Erythroblast (primary cell): ENCODE data around the gene MPPED1.

ENCODE experiments used
- GATA1 ChIP-seq: IDR thresholded peaks from 2 replicates; pipeline ENCODE4 v1.6.1; 2011; ENCODE audit warnings: low read depth, mild to moderate bottlenecking, control low read depth, low read length, moderate library complexity
- POLR2A ChIP-seq: IDR thresholded peaks from 2 replicates; pipeline ENCODE4 v1.6.1; 2011; ENCODE audit warnings: mild to moderate bottlenecking, low read length

DNA sequence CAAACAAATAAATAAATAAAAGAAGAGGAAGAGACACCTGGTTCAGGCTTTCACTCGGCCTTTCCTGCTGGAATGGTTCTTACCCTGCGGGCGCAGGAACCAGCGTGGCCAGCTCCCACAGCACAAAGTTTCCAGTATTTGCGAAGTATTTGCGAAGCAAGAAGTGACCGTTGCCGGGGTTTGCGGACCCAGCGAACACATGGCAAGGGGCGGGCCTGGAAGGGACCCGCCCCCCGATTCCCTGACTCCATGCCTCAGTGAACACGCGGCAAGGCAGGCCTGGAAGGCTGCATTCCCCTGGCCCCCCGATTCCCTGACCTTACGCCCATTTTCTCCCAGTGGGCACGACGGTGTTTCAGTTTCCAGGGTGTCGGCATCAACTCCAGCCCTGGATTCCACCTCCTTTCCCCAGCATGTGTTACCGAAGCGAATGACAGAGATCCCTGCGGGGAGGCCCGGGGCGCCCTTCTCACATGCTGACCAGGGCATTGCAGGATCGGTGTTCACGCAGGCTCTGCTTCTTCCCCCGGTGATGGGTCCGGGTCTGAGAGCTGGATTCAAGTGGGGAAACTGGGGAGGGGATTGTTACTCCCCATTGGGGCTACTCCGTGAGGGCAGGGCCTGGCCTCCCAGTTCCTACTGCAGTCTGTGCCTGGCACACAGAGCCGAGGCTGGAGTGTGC lies 102.8 kb downstream of the MPPED1 start:
- no peak for TF ChIP-seq POLR2A
- no peak for TF ChIP-seq GATA1
